NB4 (cell line): ENCODE results near the gene IFI30.
"Not testable (repeated sequence)": the region's sequence is repeated elsewhere in the genome, so short reads cannot be mapped to it uniquely, and the experiment has no call there.

Experiments used
- DNase-seq: peaks from one replicate; pipeline ENCODE4 v3.0.0; 2010; ENCODE audit warnings: low read depth
- H3K4me3 ChIP-seq: one replicate; pipeline ENCODE4 v1.5.1; 2011; ENCODE audit warnings: mild to moderate bottlenecking, low read depth, low read length, moderate library complexity
- MYC ChIP-seq: IDR thresholded peaks from 2 replicates; pipeline ENCODE4 v1.6.1; 2011; ENCODE audit warnings: low read depth, low read length
- POLR2A ChIP-seq: IDR thresholded peaks from 2 replicates; pipeline ENCODE4 v1.6.1; 2011; ENCODE audit warnings: mild to moderate bottlenecking; ENCODE audit not compliant: insufficient read length; ENCODE audit errors: extremely low read depth
- TF ChIP-seq, protein P1 (sequence below): IDR thresholded peaks from one replicate; pipeline ENCODE4 v1.5.1; 2012; ENCODE audit warnings: low read depth, low read length
- TF ChIP-seq, protein P2 (sequence below): IDR thresholded peaks from 2 replicates; pipeline ENCODE4 v1.6.1; 2011; ENCODE audit warnings: low read depth, low read length

Gene IFI30

DNA sequence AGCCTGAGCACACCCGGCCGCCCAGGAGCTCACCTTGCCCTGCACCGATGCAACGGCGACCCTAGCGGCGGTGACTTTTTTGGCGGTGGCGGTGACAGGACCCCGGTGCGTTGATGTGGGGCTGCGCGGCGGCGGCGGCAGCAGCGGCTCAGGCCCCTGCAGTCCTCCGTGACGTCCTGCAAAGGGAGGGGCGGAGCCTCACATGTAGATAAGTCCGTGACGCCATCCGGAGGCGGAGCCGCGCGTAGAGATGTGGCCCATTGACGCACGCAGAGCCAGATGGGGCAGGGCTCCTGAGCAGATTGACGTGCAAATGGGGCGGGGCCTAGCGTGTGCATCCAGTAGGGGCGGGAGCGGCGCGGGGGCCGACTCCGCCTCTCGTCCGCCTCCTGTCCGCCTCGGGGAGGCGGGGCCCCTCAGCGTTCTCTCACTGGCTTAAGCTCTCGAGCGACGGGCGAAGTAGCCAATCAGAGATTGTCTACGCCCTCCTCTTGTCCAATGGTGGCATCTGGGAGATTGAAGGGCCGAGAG lies 30.3 kb downstream of the IFI30 start, which contains the start of gene RAB3A:
Gene RAB3A (minus strand): TSS at position 180 of the 531 bp plus-strand sequence. CDS start 1,302 bp downstream, outside the sequence.
- peak; percentile 100 for DNase-seq
- peak within 1 kb of the TSS; percentile 50 for H3K4me3 ChIP-seq
- TF ChIP-seq MYC: 0 out of 2 replicates have a peak, but pooled peaks have one; percentile 7
- TF ChIP-seq, protein P1, sequence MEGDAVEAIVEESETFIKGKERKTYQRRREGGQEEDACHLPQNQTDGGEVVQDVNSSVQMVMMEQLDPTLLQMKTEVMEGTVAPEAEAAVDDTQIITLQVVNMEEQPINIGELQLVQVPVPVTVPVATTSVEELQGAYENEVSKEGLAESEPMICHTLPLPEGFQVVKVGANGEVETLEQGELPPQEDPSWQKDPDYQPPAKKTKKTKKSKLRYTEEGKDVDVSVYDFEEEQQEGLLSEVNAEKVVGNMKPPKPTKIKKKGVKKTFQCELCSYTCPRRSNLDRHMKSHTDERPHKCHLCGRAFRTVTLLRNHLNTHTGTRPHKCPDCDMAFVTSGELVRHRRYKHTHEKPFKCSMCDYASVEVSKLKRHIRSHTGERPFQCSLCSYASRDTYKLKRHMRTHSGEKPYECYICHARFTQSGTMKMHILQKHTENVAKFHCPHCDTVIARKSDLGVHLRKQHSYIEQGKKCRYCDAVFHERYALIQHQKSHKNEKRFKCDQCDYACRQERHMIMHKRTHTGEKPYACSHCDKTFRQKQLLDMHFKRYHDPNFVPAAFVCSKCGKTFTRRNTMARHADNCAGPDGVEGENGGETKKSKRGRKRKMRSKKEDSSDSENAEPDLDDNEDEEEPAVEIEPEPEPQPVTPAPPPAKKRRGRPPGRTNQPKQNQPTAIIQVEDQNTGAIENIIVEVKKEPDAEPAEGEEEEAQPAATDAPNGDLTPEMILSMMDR: no peak
- TF ChIP-seq, protein P2, sequence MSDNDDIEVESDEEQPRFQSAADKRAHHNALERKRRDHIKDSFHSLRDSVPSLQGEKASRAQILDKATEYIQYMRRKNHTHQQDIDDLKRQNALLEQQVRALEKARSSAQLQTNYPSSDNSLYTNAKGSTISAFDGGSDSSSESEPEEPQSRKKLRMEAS: 0 out of 2 replicates have a peak, but pooled peaks have one; percentile 7

DNA sequence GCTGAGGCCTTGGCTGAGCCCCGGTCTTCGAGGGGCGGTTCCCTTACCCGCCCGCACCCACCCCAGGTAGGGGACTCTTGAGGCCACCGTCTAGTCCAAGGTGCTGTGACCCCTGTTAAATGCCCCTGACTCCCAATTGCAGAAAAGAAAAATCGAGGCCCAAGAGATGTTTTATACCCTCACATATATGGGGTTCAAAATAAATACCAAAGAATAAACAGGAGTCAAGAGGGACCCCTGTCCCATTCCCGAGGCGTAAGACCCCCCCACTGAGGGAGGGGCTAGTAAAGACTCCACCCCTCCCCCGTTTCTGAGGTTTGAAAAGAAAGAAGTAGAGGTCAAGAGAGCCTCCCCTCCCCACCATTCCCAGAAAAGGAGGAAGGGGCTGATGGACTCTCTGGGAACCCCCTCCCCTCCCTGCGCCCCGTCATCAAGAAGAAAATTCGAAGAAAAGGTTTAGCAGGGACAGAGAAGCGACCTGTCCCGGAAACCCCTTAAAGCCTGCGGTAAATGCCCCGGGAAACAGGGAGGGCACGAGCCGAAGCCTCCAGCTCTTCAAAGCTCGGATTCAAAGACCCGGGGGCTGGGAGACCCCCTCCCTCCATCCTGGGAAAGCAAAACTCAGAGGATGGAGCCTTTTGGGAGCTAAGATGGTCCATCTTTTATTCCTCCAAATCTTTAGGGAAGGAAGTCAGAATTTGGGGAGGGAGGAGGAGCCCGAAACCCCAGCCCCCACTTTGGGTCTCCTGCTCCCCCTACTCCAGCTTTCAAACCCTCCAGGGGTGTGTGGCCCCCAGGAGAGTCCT lies 31.0 kb downstream of the IFI30 start:
- peak overlapping the region; percentile 50 for H3K4me3 ChIP-seq
- TF ChIP-seq POLR2A (no peak), MYC (0 out of 2 replicates have a peak, but pooled peaks have one; percentile 6)
- DNase-seq: no peak

DNA sequence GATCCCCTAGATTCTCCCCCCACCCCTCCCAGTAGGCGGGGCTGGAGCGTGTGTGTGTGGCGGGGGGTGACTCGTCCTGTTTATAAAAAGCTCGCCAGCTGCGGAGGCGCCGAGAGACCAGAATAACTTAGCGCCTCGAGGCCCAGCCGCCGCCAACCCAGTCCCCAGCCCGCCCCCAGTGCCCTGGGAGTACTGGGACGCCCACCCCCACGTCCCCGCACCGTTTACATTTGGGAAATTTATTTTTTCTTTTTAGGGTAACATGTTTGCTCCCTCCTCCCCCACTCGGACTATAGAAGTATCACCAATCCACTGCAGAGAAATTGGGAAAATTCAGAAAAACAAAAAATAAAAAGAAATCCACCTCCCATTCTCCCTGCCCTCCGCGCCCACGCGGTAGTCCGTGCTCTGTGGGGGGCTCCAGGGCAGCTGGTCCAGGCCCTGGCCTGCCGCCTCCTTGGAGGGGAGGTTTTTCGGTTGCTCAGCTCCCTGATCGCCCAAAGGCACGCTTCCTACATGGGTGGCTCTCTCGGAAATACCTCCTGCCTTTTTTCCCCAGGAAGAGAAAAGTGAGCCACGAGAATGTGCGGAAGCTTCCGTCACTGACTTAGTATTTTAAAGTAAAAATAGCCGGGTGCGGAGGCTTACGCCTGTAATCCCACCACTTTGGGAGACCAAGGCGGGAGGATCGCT lies 31.7 kb downstream of the IFI30 start:
- H3K4me3 ChIP-seq: peak overlapping the region; percentile 50
- TF ChIP-seq, protein P2: peak; percentile 6; the same call in 1 of the 2 replicates
- TF ChIP-seq POLR2A: no peak
- TF ChIP-seq MYC: no peak
- TF ChIP-seq, protein P1: no peak
- DNase-seq: peak; percentile 64

DNA sequence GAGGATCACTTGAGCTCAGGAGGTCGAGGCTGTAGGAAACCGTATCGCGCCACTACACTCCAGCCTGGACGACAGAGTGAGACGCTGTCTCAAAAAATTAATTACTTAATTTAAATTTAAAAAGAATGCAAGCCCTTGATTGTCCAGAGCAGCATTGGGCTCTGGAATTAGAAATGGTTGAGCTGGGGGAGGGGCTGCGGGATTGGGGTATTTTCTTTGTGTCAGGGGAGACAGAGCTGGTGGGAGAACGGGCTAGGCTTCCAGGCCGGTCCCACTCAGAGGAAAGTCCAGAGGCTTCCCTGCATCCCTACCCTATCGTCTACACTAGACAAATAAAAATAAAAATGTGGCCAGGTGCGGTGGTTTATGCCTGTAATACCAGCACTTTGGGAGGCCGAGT lies 32.4 kb downstream of the IFI30 start:
- no peak overlapping the region for H3K4me3 ChIP-seq
- DNase-seq: no peak
- TF ChIP-seq, protein P2: no peak
- no peak for TF ChIP-seq POLR2A
- TF ChIP-seq, protein P1: no peak

DNA sequence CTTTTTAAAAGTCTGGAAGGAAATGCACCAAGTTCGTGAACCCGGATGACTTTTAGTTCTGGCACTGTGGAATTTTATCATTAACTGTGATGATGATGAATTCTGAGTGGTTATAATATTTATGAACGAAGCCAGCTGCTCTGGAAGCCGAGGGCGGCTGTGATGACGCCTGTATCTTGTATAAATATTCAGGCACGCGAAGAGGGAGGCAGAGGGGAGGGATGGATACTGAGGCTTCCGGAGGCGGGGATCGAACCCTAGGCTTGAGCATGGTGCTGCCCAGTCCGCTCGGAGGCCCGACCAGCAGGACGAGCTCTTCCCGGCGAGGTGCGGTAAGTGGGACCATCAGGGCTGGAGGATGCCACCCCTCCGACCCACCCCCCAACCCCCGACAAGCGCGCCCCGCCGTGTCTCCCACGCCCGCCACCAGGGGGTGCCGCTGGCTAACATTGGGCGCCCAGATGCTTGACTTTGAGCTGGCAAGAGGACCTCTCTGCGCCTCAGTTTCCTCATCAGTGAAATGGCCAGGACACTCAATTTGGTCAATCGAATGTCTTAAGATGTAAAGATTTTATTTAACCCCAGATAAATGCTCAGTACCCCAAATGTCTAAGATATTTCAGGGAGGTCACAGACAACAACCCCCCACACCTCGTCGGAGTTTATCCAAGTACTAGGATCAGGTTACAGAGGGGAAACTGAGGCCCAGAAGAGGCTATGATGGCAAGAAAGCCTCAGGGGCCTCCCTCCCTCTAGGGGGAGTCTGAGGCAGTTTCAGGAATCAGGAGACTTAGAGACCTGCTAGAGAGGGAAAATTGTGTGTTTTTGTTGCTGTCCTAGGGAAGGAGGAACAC lies 34.7 kb downstream of the IFI30 start:
- H3K4me3 ChIP-seq: no peak overlapping the region
- TF ChIP-seq MYC (no peak), POLR2A (no peak)
- TF ChIP-seq, protein P1: peak; percentile 27
- DNase-seq: peak; percentile 51

DNA sequence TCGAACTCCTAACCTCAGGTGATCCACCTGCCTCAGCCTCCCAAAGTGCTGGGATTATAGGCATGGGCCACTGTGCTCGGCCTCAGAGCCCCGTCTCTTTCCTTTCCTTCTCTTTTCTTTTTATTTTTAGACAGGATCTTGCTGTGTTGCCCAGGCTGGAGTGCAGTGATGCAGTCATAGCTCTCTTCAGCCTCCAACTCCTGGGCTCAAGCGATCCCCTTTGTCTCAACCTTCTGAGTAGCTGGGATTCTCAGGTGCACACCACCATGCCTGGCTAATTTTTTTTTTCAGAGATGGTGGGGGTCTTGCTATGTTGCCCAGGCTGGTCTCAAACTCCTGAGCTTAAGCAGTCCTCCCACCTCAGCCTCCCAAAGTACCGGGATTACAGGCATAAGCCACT lies 36.3 kb downstream of the IFI30 start:
- DNase-seq, H3K4me3 ChIP-seq: not testable (repeated sequence)
